A673 (cell line): ENCODE data around the gene KCNIP1. TPM values are rescaled to one million over a fixed set of nuclear protein-coding genes. Genes with fewer than 3 reads are reported as not detected.
"Not testable (repeated sequence)": the region's sequence is repeated elsewhere in the genome, so short reads cannot be mapped to it uniquely, and the experiment has no call there.

ENCODE experiments used
- BruUV-seq: library from RNA; stranded (reverse); fragments of 400-500 nt; replicated peaks from 2 replicates; lab custom pipeline; 2021; lab: Mats Ljungman, UMichigan
- CTCF ChIA-PET: fragments of 300-600 bp; sonication (Branson Sonifier 250); formaldehyde crosslinking; loops from one replicate; lab custom pipeline; 2022; ENCODE audit warnings: antibody characterized with exemption; lab: Charles Lee
- POLR2A ChIA-PET: fragments of 300-600 bp; sonication (Branson Sonifier 250); formaldehyde crosslinking; loops from one replicate; lab custom pipeline; 2022; ENCODE audit warnings: antibody characterized with exemption; ENCODE audit not compliant: low non-redundant PET; lab: Charles Lee
- DNase-seq: peaks from one replicate; pipeline ENCODE4 v3.0.0-alpha.2; 2015; ENCODE audit warnings: low spot score
- H3K27ac ChIP-seq: fragments of 200-600 bp; sonication (generic); 2 replicates; pipeline ENCODE4 v1.5.1; 2016; ENCODE audit warnings: mixed run types, low read depth, mild to moderate bottlenecking, mixed read lengths, antibody characterized with exemption, low read length; ENCODE audit not compliant: poor library complexity, severe bottlenecking
- H3K27me3 ChIP-seq: fragments of 200-600 bp; sonication (generic); replicated peaks from 2 replicates; pipeline ENCODE4 v1.6.1; 2017; ENCODE audit warnings: mixed run types, low read depth, mild to moderate bottlenecking, mixed read lengths, antibody characterized with exemption, low read length; ENCODE audit not compliant: insufficient read depth, poor library complexity
- H3K36me3 ChIP-seq: fragments of 200-600 bp; sonication (generic); 2 replicates; pipeline ENCODE4 v1.6.1; 2016; ENCODE audit warnings: mixed run types, mild to moderate bottlenecking, mixed read lengths, antibody characterized with exemption, low read length; ENCODE audit not compliant: insufficient read depth, poor library complexity, severe bottlenecking
- H3K4me1 ChIP-seq: fragments of 200-600 bp; sonication (generic); 2 replicates; pipeline ENCODE4 v1.6.1; 2017; ENCODE audit warnings: mixed run types, mild to moderate bottlenecking, mixed read lengths, antibody characterized with exemption, low read length; ENCODE audit not compliant: insufficient read depth, poor library complexity, severe bottlenecking
- H3K4me3 ChIP-seq: fragments of 200-600 bp; sonication (generic); 2 replicates; pipeline ENCODE4 v1.5.1; 2016; ENCODE audit warnings: low read depth, mixed run types, mild to moderate bottlenecking, mixed read lengths, low read length; ENCODE audit not compliant: poor library complexity, severe bottlenecking
- H3K9me3 ChIP-seq: fragments of 200-600 bp; sonication (generic); 2 replicates; pipeline ENCODE4 v1.6.1; 2016; ENCODE audit warnings: mixed run types, low read depth, mild to moderate bottlenecking, mixed read lengths, antibody characterized with exemption, low read length; ENCODE audit not compliant: poor library complexity, severe bottlenecking
- CTCF ChIP-seq: fragments of 300-800, 200-600 bp; sonication (generic); conservative IDR thresholded peaks from 2 replicates; pipeline ENCODE4 v1.5.1; 2017; ENCODE audit warnings: low read depth, mild to moderate bottlenecking, antibody characterized with exemption, low read length, moderate library complexity, mixed read lengths
- EZH2 ChIP-seq: fragments of 200-600 bp; sonication (generic); IDR thresholded peaks from 2 replicates; pipeline ENCODE4 v1.6.1; 2017; ENCODE audit warnings: borderline replicate concordance, low read depth, mild to moderate bottlenecking, mixed read lengths, antibody characterized with exemption, low read length; ENCODE audit not compliant: poor library complexity, severe bottlenecking
- intact Hi-C: fragments of 100-400 bp; cut with micrococcal nuclease; formaldehyde crosslinking; loops from one replicate; pipeline ENCODE4 v1.10.0; 2022; ENCODE audit not compliant: unreplicated experiment
- total RNA-seq: library from RNA; stranded (reverse); gene quantifications from 2 replicates; pipeline ENCODE4 v1.2.3, GENCODE V29; 2021

KCNIP1 gene
- total RNA-seq, 1 experiment from 2014 or later = 3.7 TPM

GRCh38 chr5:170761048-170761707, 257.4 kb downstream of the KCNIP1 start:
- no peak for DNase-seq
- no TSS peak for BruUV-seq
- CTCF ChIA-PET = no interaction called here

GRCh38 chr5:170761708-170762066, 257.9 kb downstream of the KCNIP1 start:
- CTCF ChIA-PET = no interaction called here
- no peak for DNase-seq
- Histone ChIP-seq H3K4me3 (no peak overlapping the region), H3K4me1 (no peaks in the 10 kb centered on the region), H3K27ac (no peak overlapping the region), H3K27me3 (peaks cover 4% of the 10 kb centered on the region), H3K9me3 (no peaks in the 10 kb centered on the region), H3K36me3 (no peaks in the 10 kb centered on the region)
- POLR2A ChIA-PET = no interaction called here
- intact Hi-C loops = no loop called here
- no peak for TF ChIP-seq CTCF
- no peak for TF ChIP-seq EZH2
- no TSS peak for BruUV-seq

More at GRCh38 chr5:170761048-170761707, 257.4 kb downstream of the KCNIP1 start:
- Histone ChIP-seq H3K4me3 (no peak overlapping the region), H3K27ac (no peak overlapping the region), H3K4me1 (no peaks in the 10 kb centered on the region), H3K9me3 (no peaks in the 10 kb centered on the region), H3K27me3 (peaks cover 4% of the 10 kb centered on the region), H3K36me3 (no peaks in the 10 kb centered on the region)
- POLR2A ChIA-PET = no interaction called here
- TF ChIP-seq CTCF = no peak
- TF ChIP-seq EZH2 = no peak
- intact Hi-C loops = no loop called here

DNA sequence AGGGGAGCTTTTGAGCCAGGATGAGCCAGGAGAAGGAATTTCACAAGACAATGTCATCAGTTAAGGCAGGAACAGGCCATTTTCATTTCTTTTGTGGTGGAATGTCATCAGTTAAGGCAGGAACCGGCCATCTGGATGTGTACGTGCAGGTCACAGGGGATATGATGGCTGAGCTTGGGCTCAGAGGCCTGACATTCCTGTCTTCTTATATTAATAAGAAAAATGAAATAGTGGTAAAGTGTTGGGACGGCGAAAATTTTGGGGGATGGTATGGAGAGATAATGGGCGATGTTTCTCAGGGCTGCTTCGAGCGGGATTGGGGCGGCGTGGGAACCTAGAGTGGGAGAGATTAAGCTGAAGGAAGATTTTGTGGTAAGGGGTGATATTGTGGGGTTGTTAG, 258.5 kb downstream of the KCNIP1 start:
- CTCF ChIA-PET, H3K4me1 ChIP-seq, H3K9me3 ChIP-seq, H3K4me3 ChIP-seq, intact Hi-C loops, POLR2A ChIA-PET, BruUV-seq, DNase-seq, H3K27ac ChIP-seq, H3K27me3 ChIP-seq, H3K36me3 ChIP-seq: not testable (repeated sequence)

DNA sequence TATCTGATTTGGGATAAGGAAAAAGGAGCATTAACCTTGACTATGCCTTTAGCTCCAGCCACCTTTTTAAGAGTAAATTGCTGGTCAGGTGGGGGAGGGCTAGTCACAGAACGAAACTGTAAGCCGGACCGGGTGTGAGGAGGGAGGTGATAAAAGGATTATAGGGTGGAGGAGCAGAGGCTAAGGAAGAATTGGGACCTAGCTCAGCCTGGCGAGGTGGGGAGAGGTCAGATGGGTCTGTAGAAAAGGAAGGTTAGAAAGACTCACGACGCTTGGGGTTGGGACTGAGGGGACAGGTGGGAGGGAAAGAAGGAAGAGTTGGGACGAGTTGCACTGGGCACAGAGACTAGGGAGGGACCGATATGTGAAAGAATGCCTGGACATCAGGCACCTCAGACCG, 262.0 kb downstream of the KCNIP1 start:
- BruUV-seq, POLR2A ChIA-PET: not testable (repeated sequence)

More for the DNA sequence above, 262.0 kb downstream of the KCNIP1 start:
- H3K27me3 ChIP-seq = peaks cover 26% of the 10 kb centered on the region
- intact Hi-C loops, CTCF ChIA-PET, H3K4me3 ChIP-seq, DNase-seq, H3K36me3 ChIP-seq, H3K27ac ChIP-seq, H3K9me3 ChIP-seq, H3K4me1 ChIP-seq: not testable (repeated sequence)
